Activated CD4-positive, alpha-beta T cell treated with anti-CD3 and anti-CD28 coated beads, Interleukin-2, Interleukin-6, amounts not matched to agents 100 ng/mL and 50 ng/mL, durations not matched to agents 16 hours and 8 hours (primary cell): ENCODE data around the gene ZNF26.
"Not testable (repeated sequence)": the region's sequence is repeated elsewhere in the genome, so short reads cannot be mapped to it uniquely, and the experiment has no call there.

Experiments
- DNase-seq: peaks from one replicate; pipeline ENCODE4 v3.0.0-alpha.2; 2020

Gene ZNF26

DNA sequence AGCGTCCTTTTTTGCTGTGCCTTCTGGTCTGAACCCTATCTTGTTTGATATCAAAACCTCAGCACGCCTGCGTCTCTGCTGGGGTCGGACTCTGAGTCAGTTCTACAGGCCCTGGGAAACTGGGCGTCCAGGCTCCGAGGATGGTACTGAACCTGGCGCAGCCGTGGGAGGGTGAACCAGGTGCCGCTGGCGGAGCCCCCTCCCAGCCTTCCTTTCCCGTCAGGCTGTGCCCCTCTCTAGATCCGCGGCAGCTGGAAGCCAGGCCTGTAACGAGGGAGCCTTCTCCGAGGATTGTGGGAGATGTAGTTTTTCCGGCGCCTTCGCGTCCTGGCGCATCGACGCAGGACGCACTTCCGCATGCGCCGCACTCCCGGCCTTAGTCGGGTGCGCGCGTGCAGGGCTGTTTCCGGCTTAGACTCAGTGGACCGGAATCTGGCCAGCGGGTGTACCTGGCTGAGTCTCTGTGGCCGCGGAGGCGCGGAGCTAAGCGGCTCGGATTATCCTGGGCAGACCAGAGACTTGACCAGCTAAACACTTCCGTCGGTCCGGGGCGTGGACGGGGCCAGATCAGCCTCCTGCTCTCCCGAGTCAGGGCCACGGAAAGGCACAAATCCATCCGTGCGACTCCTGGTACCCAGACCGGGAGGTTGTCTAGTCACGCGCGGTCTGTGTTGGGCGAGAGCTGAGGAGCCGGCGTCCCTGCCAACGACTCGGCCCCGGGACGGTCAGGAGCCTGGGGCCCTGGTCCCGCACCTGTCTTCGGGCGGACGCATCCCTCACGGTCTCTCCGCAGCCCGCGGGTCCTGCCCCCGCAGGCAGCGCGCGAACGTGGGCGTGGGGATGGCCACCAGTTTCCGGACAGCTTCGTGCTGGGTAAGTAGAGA lies at the start of gene ZNF26:
Gene ZNF26, plus strand, starts transcription at position 367 of the 884 bp plus-strand sequence. Its CDS starts 474 bp downstream, at position 841.
- DNase-seq, result peak; percentile 93

- DNase-seq, result not testable (repeated sequence)
These were observed 49.2 kb upstream of the ZNF26 start for GRCh38 chr12:132936921-132937320.

DNA sequence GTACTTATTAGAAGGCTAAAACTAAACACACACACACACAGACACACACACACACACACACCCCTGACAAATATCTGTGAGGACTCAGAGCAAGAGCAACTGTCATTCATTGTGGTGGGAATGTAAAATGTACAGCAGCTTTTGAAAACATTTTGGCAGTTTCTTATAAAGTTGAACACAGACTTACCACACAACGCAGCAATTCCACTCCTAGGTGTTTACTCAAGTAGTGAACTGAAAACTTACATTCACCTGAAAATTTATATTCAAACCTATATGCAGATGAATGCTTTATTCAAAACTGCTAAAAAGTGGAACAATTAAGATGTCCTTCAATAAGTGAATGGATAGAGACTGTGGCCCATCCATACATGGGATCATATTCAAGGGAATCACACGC lies 48.7 kb upstream of the ZNF26 start:
- no peak for DNase-seq

DNA sequence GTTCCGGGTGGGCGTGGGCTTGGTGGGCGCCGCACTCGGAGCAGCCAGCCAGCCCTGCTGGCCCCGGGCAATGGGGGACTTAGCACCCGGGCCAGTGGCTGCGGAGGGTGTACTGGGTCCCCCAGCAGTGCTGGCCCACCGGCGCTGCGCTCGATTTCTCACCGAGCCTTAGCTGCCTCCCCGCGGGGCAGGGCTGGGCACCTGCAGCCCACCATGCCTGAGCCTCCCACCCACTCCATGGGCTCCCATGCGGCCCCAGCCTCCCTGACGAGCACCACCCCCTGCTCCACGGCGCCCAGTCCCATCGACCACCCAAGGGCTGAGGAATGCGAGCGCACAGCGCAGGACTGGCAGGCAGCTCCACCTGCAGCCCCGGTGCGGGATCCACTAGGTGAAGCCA lies 47.4 kb upstream of the ZNF26 start:
- DNase-seq, result not testable (repeated sequence)

DNA sequence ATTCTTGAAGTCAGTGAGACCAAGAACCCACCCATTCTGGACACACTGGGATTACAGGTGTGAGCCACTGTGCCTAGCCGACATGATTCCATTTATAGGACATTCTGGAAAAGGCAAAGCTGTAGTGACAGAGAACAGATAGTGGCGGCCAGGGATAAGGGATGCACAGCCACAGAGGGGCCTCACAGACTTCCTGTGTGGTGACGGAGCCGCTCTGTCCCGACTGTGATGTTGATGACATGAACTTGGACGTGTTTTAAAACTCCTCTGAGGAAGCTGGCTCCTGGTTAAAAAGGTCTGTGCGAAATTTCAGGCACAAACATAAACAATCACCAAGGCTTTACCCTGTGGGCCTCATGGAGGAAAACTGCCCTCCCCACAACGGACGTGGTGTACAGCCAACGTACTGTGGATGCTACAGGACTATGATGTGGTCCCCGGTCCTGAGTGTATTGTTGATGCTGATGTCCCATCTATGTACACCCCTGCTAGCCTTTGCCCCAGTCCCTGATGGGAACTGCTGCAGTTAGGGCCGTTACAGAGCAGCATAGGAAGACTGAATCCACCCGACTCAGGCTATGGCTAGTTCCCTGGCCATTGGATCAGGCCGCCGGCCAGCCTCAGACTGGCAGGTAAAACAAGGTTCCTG lies 46.0 kb upstream of the ZNF26 start:
- no peak for DNase-seq

DNA sequence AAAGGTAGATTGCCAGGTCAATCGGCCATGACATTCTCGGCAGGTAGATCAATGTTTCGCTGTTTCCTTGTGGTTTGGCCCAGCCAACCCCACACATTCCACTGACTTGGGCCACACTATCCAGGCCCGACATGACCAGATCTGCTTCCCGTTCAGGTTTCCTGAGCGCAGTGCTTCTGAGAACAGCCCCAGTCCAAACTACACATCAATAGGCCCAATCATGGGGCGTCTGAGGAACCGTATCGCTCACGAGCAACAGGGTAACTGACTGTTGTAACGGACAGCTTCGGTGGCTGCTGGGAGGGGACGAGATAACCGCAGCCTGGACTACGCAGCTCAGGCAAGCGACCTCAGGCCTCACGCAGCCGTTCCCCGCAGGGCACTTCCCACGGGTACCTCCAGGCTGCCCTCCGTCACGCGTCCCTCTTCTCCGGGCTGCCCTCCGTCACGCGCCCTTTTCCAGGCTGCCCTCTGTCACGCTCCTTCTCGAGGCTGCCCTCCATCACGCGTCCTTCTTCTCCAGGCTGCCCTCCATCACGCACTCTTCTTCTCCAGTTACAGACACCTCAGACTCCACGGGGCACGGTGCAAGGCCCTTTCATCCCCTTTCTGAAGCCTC lies 44.7 kb upstream of the ZNF26 start:
- no peak for DNase-seq

- DNase-seq, result no peak
These were observed 43.6 kb upstream of the ZNF26 start for GRCh38 chr12:132942611-132943010.

GRCh38 chr12:132945806-132946205 lies 40.4 kb upstream of the ZNF26 start:
- no peak for DNase-seq

DNA sequence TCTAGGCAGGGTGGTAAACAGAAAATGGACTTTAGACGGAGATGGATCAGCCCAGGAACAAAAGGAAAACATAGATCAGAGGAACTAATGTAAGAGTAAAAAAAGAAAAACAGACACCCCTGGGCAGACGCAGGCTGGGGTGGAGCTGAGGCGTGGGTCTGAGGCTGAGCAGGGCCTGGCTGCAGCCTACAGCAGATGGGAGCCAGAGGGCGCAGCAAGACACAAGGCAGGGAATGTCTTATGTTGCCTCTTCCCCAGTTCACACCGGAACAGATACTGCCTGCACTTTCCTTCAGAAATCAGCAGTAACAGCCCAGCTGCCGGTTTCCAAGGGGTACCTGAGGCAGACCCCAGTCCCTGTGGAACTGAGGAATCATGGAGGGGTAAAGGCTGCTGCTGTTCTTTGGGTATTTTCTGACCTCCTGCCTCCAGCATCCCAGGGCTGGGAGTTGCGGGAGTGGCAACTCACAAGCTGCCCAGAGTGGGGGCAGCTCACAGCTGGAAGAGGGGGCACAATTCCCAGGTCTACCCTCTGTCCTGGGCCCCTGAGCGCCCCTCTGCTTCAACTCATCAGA lies 39.8 kb upstream of the ZNF26 start:
- DNase-seq, result no peak

- DNase-seq, result no peak
These were observed 37.8 kb upstream of the ZNF26 start for GRCh38 chr12:132948146-132949066.

DNA sequence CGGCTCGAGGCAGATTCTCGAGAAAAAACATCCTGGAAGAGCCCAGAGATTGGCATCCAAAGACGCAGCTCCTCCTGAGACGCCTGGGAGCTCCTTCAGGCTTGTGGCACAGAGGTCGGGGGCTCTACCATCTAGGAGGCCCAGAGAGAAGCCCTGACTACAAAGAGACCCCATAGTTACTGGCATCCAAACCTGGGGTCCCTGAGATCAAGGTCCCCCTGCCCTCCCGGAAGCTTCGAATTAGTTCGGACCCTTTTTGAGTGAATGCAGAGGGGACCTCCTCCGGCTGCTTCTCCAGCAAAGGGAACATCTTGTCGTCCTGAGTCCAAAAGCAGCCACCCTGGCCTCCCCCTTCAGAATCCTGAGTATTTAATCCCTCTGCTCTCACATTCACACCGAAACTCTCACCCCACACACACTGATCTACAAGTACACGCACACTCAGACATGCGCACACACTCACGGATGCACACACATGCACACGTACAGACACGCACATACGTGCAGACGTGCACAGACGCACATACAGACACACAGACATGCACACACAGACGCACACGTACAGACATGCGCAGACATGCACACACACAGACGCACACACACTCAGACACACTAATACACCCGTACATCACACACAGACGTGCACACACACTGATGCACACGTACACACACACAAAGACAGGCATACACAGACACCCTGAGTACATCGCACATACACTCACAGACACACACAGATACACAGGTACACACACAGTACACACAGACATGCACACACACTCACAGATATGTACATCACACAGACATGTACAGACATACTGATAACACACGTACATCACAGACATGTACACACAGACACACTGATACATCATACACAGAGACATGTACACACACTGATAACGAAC lies 36.0 kb upstream of the ZNF26 start:
- DNase-seq, result no peak

DNA sequence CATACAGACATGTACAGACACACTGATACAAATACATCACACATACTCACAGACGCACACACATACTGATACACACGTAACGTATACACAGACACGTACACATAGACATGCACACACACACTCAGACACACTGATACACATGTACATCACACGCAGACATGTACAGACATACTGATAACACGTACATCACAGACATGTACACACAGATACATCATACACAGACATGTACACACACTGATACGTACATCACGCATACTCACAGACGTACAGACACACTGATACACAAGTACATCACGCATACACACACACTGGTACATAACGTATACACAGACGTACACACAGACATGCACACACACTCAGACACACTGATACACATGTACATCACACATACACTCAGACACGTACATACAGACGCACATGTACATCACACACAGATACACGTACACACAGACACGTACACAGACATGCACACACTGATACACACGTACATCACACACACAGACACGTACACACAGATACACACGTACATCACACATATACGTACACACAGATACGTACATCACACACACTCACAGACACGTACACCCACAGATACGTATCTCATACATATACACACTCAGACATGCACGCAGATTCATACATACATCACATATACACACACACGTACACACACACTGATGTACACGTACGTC lies 35.2 kb upstream of the ZNF26 start:
- DNase-seq, result no peak

- no peak for DNase-seq
These were observed 34.5 kb upstream of the ZNF26 start for GRCh38 chr12:132951649-132952048.

DNA sequence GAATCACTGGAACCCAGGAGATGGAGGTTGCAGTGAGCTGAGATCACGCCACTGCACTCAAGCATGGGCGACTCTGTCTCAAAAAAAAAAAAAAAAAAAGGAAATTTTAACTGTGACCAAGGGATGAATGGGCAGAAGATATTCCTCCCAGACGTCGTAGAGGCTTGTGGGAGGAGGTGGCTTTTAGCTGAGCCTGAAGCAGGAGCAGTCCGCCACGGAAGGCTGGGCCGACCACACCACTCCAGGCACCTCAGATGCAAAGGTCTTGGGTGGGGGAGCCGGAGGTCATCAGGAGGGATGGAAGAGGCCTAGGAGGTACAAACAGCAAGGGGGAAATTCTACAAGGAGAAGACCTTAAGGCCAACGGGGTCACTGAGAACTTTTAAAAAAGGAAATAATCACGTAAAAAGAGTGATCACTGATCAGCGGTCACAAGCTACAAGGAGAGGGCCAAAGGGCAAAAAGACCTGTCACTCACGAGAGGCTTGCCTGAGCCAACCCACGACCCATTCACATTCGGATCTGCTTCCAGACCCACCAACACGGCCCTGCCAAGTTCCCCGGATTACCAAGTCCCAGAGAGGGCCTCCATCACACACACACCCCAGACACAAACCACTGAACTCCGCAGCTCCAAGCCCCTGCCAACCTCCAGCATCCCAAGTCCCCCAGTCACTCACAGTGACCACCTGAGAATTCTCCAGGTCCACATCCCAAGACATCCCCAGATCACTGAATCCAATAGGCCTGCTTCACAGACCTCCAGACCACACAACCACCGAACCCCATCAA lies 33.6 kb upstream of the ZNF26 start:
- no peak for DNase-seq

GRCh38 chr12:132953163-132953425 lies 33.1 kb upstream of the ZNF26 start:
- no peak for DNase-seq

GRCh38 chr12:132953771-132954170 lies 32.4 kb upstream of the ZNF26 start:
- no peak for DNase-seq

GRCh38 chr12:132954471-132955048 lies 31.6 kb upstream of the ZNF26 start:
- DNase-seq, result no peak

- DNase-seq, result peak; percentile 15
These were observed 30.8 kb upstream of the ZNF26 start for GRCh38 chr12:132955094-132956010.
